NCI-H82 (cell line): ENCODE data around the gene SGCG.
"Not testable (repeated sequence)": the region's sequence is repeated elsewhere in the genome, so short reads cannot be mapped to it uniquely, and the experiment has no call there.

ENCODE experiments used
- DNase-seq: peaks from one replicate; lab custom pipeline; 2025; lab: John Stamatoyannopoulos, UW

SGCG gene

GRCh38 chr13:23212671-23213070, 31.9 kb downstream of the SGCG start:
- no peak for DNase-seq

- DNase-seq: no peak
Measured at GRCh38 chr13:23231241-23231640, 50.5 kb downstream of the SGCG start.

GRCh38 chr13:23235994-23236393, 55.2 kb downstream of the SGCG start:
- no peak for DNase-seq

GRCh38 chr13:23243066-23243465, 62.3 kb downstream of the SGCG start:
- DNase-seq: peak; percentile 19

- not testable (repeated sequence) for DNase-seq
Measured at GRCh38 chr13:23248410-23248809, 67.6 kb downstream of the SGCG start.

- no peak for DNase-seq
Measured at GRCh38 chr13:23254506-23254905, 73.7 kb downstream of the SGCG start.

GRCh38 chr13:23267571-23267970, 86.8 kb downstream of the SGCG start:
- no peak for DNase-seq

GRCh38 chr13:23268441-23268840, 87.7 kb downstream of the SGCG start:
- no peak for DNase-seq

- no peak for DNase-seq
Measured at GRCh38 chr13:23271331-23271730, 90.6 kb downstream of the SGCG start.

GRCh38 chr13:23273498-23273897, 92.7 kb downstream of the SGCG start:
- no peak for DNase-seq

GRCh38 chr13:23279321-23279720, 98.5 kb downstream of the SGCG start:
- DNase-seq: no peak

- DNase-seq: no peak
Measured at GRCh38 chr13:23288564-23288963, 107.8 kb downstream of the SGCG start.

- no peak for DNase-seq
Measured at GRCh38 chr13:23288995-23289394, 108.2 kb downstream of the SGCG start.

GRCh38 chr13:23289917-23290357, 109.2 kb downstream of the SGCG start:
- DNase-seq: no peak

- no peak for DNase-seq
Measured at GRCh38 chr13:23292586-23292985, 111.8 kb downstream of the SGCG start.

GRCh38 chr13:23314837-23315236, 134.1 kb downstream of the SGCG start:
- DNase-seq: not testable (repeated sequence)

GRCh38 chr13:23319883-23320224, 139.1 kb downstream of the SGCG start:
- DNase-seq: no peak

- no peak for DNase-seq
Measured at GRCh38 chr13:23320926-23321534, 140.3 kb downstream of the SGCG start.

GRCh38 chr13:23321535-23322241, 140.9 kb downstream of the SGCG start:
- no peak for DNase-seq

- no peak for DNase-seq
Measured at GRCh38 chr13:23322353-23323336, 141.9 kb downstream of the SGCG start.

GRCh38 chr13:23323946-23324709, 143.3 kb downstream of the SGCG start:
- DNase-seq: peak; percentile 16

- DNase-seq: no peak
Measured at GRCh38 chr13:23325191-23325590, 144.4 kb downstream of the SGCG start.
